Right atrium auricular region (tissue), 2 donors: Measurements from ENCODE around the gene LDLR. TPM values are rescaled to one million over a fixed set of nuclear protein-coding genes. Genes with fewer than 3 reads are reported as not detected.
"Not testable (repeated sequence)": the region's sequence is repeated elsewhere in the genome, so short reads cannot be mapped to it uniquely, and the experiment has no call there.

Experiments
- DNase-seq: peaks from one replicate; pipeline ENCODE4 v3.0.0-alpha.2; 2019; ENCODE audit warnings: low spot score
- H3K27ac ChIP-seq, 2 donors: fragments of 200-600 bp; sonication (generic); 1 replicate in 1 of 2; 2 replicates in 1 of 2; pipeline ENCODE4 v1.5.1; 2016 to 2019
- H3K27me3 ChIP-seq, 2 donors: fragments of 200-600 bp; sonication (generic); one replicate each; pipeline versions ENCODE4 v1.5.1 to v1.6.0; 2017 to 2019
- H3K36me3 ChIP-seq: fragments of 200-600 bp; sonication (generic); one replicate; pipeline ENCODE4 v1.5.1; 2016
- H3K4me1 ChIP-seq, 2 donors: fragments of 200-600 bp; sonication (generic); one replicate each; pipeline versions ENCODE4 v1.5.1 to v1.6.0; 2017 to 2019
- H3K4me3 ChIP-seq, 2 donors: fragments of 200-600 bp; sonication (generic); 1 replicate in 1 of 2; 2 replicates in 1 of 2; pipeline ENCODE4 v1.5.1; 2017 to 2019; ENCODE audit warnings: mild to moderate bottlenecking in 1 of 2, moderate library complexity in 1 of 2
- H3K9me3 ChIP-seq, 2 donors: fragments of 200-600 bp; sonication (generic); one replicate each; pipeline ENCODE4 v1.5.1; 2019
- total RNA-seq, 2 donors: library from RNA; depleted of rRNA; stranded (reverse); fragments of >200 nt; gene quantifications; one replicate each; pipeline ENCODE4 v1.1.0, GENCODE V29; 2016
- TF ChIP-seq, protein P1 (sequence below), 2 donors: fragments of 200-600 bp; sonication (generic); IDR thresholded peaks; one replicate each; pipeline ENCODE4 v1.5.1; 2019; ENCODE audit warnings: antibody characterized with exemption in 2 of 2

LDLR gene
- total RNA-seq, 2 donors from 2014 or later: 13.8 to 15.9 TPM

DNA sequence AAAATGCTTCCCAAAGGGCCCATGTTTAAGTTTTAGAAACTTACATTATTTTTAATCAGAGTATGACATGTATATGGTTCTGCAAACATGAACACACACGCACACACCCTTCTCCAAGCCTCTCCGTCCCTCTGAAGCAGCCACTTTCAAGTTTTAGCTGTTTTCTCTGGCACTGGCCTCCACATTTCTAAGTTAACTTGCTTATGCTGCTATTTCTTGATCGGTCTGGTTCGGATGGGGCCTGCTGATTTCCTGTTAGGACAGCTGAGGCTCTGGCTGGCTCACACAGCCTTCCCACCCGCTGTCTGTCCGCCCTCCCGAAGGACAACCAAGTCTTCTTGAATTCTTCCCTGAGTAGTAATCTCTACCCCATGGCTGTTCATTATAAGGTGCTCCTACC, 61.9 kb downstream of the LDLR start:
- DNase-seq: no peak
- Histone ChIP-seq H3K4me1 (peaks cover 0 to 46% of the 10 kb centered on the region in 2 donors), H3K9me3 (no peaks in the 10 kb centered on the region), H3K4me3 (no peak overlapping the region), H3K36me3 (no peaks in the 10 kb centered on the region), H3K27ac (peak overlapping the region; percentile 88 to 93), H3K27me3 (no peaks in the 10 kb centered on the region)
- TF ChIP-seq, protein P1, sequence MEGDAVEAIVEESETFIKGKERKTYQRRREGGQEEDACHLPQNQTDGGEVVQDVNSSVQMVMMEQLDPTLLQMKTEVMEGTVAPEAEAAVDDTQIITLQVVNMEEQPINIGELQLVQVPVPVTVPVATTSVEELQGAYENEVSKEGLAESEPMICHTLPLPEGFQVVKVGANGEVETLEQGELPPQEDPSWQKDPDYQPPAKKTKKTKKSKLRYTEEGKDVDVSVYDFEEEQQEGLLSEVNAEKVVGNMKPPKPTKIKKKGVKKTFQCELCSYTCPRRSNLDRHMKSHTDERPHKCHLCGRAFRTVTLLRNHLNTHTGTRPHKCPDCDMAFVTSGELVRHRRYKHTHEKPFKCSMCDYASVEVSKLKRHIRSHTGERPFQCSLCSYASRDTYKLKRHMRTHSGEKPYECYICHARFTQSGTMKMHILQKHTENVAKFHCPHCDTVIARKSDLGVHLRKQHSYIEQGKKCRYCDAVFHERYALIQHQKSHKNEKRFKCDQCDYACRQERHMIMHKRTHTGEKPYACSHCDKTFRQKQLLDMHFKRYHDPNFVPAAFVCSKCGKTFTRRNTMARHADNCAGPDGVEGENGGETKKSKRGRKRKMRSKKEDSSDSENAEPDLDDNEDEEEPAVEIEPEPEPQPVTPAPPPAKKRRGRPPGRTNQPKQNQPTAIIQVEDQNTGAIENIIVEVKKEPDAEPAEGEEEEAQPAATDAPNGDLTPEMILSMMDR (IDR thresholded peaks at IDR 0.05): no peak

DNA sequence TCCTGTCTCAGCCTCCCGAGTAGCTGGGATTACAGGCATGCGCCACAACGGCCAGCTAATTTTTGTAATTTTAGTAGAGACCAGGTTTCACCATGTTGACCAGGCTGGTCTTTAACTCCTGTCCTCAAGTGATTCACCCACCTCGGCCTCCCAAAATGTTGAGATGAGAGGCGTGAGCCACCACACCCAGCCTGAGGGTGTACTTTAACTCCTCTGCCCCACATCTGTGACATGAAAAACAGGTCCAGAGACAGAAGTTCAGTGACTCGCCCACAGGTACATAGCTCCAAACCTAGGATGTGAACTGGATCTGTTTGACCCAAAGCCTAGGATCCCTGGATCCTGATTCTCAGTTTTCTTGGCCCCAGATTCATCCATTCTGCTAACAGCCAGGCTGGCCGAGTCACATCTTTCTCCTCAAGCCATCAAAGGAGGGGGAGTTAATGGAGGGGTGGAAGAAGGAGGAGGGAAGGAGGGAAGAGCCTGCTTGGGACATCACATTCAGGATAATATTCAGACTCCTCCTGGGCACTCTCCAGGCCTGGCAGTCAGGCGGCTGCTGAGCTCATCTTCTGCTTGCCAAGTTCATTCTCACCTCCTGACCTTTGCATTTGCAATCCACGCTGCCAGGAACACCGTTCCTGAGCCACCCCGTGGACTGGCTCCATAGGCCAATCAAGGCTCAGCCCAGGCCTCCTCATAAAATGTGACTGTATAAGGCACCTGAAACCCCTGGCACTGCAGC, 63.2 kb downstream of the LDLR start:
- TF ChIP-seq, protein P1 (IDR thresholded peaks at IDR 0.05): no peak
- H3K9me3 ChIP-seq: no peaks in the 10 kb centered on the region
- peak overlapping the region; percentile 88 to 93 for H3K27ac ChIP-seq
- no peaks in the 10 kb centered on the region for H3K27me3 ChIP-seq
- peak; percentile 89 for DNase-seq
- peaks cover 0 to 51% of the 10 kb centered on the region in 2 donors for H3K4me1 ChIP-seq
- H3K36me3 ChIP-seq: no peaks in the 10 kb centered on the region
- no peak overlapping the region for H3K4me3 ChIP-seq

DNA sequence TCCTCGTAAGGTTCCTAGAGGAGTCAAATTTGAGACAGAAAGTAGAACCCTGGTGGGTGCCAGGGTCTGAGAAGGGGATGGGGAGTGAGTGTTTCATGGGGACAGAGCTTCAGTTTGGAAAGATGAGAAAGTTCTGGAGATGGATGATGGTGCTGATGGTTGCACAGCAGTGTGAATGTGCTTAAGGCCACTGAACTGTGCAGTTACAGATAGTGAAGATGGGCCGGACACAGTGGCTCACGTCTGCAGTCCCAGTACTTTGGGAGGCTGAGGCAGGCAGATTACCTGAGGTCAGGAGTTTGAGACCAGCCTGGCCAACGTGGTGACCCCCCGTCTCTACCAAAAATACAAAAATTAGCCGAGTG, 65.4 kb downstream of the LDLR start:
- DNase-seq: no peak
- no peaks in the 10 kb centered on the region for H3K27me3 ChIP-seq
- no peaks in the 10 kb centered on the region for H3K9me3 ChIP-seq
- TF ChIP-seq, protein P1 (IDR thresholded peaks at IDR 0.05): no peak
- peaks cover 0 to 69% of the 10 kb centered on the region in 2 donors for H3K4me1 ChIP-seq
- peak overlapping the region in 1 of 2 donors; percentile 79 for H3K27ac ChIP-seq
- no peak overlapping the region for H3K4me3 ChIP-seq
- no peaks in the 10 kb centered on the region for H3K36me3 ChIP-seq

DNA sequence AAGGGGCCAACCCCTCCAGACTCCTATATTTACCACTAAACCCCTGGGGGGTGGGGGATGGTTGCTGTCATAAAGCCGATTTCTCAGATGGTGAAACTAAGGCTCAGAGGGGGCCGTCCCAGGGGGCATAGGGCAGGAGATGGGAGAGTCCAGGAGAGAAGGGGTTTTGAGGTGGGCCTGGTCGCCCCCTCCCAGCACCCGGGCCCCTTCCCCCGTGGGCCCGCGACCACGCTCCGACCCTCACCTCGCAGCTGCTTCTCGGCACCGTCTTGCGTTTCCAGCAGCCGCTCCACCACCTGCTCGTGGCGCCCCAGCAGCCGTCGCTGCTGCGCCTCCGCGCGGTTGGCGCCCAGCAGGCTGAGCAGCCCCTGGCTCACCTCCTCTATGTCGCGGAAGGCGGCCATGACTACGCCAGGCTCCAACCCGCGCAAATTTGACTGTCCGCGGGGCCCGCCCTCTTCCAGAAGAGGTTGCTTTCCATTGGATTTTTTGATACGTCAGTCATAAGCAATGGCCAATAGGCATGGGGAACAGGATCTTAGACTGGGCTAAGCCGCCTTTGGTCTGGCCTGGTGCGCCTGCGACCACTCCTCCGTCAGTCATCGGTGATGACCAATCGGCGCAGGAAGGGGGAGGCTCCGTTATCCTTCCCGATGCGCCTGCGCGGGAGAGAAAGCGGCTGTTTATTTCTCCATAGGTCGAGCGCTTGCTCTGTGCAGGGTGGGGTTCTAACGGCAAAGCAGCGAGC, 66.3 kb downstream of the LDLR start, which contains the start of gene SPC24:
Gene SPC24 (minus strand): TSS at position 410 of the 748 bp plus-strand sequence. CDS start 6 bp downstream, at position 404.
- peak within 1 kb of the TSS; percentile 79 to 87 for H3K27ac ChIP-seq
- H3K36me3 ChIP-seq: no peaks in the 10 kb centered on the region
- DNase-seq: peak; percentile 96
- no peaks in the 10 kb centered on the region for H3K27me3 ChIP-seq
- peaks cover 0 to 76% of the 10 kb centered on the region in 2 donors for H3K4me1 ChIP-seq
- TF ChIP-seq, protein P1 (IDR thresholded peaks at IDR 0.05): no peak
- H3K4me3 ChIP-seq: peak within 1 kb of the TSS; percentile 34 to 61
- H3K9me3 ChIP-seq: no peaks in the 10 kb centered on the region

DNA sequence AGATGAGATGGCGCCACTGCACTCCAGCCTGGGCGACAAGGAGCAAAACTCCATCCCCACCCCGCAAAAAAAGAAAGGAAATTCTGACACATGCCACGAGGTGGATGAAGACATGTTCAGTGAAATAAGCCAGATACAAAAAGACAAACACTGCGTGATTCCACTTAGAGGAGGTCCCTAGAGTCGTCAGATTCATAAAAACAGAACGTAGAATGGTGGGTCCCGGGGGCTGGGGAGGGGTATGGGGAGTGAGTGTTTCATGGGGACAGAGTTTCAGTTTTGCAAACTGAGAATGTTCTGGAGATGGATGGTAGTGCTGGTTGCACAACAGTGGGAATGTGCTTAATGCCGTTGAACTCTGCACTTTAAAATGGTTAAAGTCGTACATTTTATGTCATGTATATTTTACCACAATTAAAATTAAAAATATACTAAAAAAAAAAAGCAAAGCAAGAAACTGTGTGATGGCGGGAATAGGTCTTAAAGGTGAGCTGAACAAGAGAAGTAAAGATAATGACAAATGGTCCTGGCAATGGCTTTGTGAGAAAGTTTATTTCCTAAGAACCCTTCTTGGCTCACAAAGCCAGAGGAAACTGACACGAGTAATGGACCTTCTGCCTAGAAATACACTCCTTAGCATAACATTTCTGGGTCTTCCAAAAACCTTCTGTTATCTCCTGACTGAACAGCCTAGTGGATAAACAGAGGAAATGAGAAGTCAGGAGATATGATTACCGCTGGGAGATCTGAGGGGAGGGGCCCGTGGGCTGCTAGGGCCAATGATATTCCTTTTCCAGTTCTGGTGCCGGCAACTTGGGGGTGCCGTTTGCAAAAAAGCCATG, 70.6 kb downstream of the LDLR start:
- Histone ChIP-seq H3K9me3 (no peaks in the 10 kb centered on the region), H3K27ac (peak overlapping the region; percentile 76 to 87), H3K36me3 (no peaks in the 10 kb centered on the region), H3K27me3 (no peaks in the 10 kb centered on the region), H3K4me1 (peaks cover 0 to 62% of the 10 kb centered on the region in 2 donors), H3K4me3 (no peak overlapping the region)
- TF ChIP-seq, protein P1 (IDR thresholded peaks at IDR 0.05): no peak
- peak; percentile 80 for DNase-seq

DNA sequence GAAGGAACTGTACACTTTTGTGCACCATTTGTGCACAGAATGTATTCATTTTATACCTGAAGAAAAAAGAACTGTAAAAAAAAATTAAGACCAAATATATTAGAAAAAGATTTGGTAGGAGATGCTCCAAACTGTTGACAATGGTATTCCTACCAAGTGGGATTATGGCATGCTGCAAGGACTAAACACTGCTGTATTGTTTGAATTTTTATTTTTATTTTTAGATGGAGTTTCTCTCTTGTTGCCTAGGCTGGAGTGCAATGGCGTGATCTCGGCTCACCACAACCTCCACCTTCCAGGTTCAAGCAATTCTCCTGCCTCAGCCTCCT, 71.1 kb downstream of the LDLR start:
- H3K4me1 ChIP-seq: peaks cover 0 to 60% of the 10 kb centered on the region in 2 donors

More for the DNA sequence above, 71.1 kb downstream of the LDLR start:
- H3K9me3 ChIP-seq, H3K4me3 ChIP-seq, H3K36me3 ChIP-seq, H3K27me3 ChIP-seq, DNase-seq: not testable (repeated sequence)
- peak overlapping the region; percentile 76 to 87 for H3K27ac ChIP-seq
